GM12873 (cell line): ENCODE results near the gene RTN4R.

Experiments
- TF ChIP-seq, protein P1 (sequence below): IDR thresholded peaks from 2 replicates; pipeline ENCODE4 v1.5.1; 2012; ENCODE audit warnings: low read depth, mild to moderate bottlenecking, moderate library complexity, low read length, control low read depth; ENCODE audit not compliant: insufficient read depth; ENCODE audit errors: missing control alignments

RTN4R gene

DNA sequence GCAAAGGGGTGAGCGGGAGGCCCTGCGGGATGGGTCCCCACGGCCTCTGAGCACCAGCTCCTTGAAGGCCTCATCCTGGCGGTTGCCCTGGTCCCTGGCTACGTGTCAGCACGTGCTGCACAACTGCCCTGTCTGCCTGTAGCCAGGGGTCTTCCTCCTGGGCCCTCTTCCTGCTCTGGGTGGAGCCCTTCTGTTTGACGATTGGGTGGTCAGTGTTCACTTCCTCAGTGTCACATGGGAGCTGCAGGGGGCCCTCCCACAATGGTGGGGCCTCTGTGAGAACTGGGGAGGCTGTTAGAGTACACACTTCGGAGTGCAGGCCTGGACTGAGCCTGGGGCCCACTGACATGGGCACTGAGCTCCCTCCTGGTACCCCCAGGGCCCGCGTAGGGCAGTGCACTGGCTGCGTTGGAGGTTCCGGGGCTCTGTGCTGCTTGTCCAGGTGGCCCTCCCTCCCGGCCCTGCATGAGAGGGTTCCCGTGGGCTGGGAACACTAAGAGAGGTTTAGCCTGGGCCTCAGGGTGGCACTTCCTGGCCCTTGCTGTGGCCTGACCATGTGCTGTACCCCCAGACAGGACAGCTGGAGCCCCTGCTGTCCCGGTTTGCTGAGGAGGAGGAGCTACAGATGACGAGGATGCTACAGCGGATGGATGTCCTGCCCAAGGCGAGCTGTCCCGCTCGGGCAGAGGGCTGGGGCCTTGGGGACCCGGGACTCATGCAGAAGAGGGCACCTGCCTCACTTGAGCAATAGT lies 38.0 kb upstream of the RTN4R start:
- TF ChIP-seq, protein P1, sequence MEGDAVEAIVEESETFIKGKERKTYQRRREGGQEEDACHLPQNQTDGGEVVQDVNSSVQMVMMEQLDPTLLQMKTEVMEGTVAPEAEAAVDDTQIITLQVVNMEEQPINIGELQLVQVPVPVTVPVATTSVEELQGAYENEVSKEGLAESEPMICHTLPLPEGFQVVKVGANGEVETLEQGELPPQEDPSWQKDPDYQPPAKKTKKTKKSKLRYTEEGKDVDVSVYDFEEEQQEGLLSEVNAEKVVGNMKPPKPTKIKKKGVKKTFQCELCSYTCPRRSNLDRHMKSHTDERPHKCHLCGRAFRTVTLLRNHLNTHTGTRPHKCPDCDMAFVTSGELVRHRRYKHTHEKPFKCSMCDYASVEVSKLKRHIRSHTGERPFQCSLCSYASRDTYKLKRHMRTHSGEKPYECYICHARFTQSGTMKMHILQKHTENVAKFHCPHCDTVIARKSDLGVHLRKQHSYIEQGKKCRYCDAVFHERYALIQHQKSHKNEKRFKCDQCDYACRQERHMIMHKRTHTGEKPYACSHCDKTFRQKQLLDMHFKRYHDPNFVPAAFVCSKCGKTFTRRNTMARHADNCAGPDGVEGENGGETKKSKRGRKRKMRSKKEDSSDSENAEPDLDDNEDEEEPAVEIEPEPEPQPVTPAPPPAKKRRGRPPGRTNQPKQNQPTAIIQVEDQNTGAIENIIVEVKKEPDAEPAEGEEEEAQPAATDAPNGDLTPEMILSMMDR, result no peak

DNA sequence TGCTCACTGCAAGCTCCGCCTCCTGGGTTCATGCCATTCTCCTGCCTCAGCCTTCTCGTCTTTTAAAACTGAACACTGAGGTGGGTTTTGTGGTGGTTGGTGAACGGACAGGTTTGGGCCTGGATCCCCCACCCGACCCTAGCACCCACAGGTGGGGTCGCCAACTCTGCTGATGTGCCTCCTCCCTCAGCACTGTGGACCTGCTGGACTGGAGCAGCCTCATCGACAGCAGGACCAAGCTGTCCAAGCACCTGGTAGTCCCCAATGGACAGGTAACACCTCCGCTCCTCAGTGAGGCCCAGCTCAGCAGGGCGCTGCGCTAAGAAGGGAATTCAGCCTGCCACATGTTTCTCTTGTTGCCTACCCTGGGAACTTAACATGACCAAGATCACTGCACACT lies 36.5 kb upstream of the RTN4R start:
- TF ChIP-seq, protein P1, result no peak

- TF ChIP-seq, protein P1, result no peak
Observed at GRCh38 chr22:20302438-20303228, 34.5 kb upstream of the RTN4R start.

GRCh38 chr22:20299746-20300136 lies 31.6 kb upstream of the RTN4R start:
- TF ChIP-seq, protein P1, result no peak

DNA sequence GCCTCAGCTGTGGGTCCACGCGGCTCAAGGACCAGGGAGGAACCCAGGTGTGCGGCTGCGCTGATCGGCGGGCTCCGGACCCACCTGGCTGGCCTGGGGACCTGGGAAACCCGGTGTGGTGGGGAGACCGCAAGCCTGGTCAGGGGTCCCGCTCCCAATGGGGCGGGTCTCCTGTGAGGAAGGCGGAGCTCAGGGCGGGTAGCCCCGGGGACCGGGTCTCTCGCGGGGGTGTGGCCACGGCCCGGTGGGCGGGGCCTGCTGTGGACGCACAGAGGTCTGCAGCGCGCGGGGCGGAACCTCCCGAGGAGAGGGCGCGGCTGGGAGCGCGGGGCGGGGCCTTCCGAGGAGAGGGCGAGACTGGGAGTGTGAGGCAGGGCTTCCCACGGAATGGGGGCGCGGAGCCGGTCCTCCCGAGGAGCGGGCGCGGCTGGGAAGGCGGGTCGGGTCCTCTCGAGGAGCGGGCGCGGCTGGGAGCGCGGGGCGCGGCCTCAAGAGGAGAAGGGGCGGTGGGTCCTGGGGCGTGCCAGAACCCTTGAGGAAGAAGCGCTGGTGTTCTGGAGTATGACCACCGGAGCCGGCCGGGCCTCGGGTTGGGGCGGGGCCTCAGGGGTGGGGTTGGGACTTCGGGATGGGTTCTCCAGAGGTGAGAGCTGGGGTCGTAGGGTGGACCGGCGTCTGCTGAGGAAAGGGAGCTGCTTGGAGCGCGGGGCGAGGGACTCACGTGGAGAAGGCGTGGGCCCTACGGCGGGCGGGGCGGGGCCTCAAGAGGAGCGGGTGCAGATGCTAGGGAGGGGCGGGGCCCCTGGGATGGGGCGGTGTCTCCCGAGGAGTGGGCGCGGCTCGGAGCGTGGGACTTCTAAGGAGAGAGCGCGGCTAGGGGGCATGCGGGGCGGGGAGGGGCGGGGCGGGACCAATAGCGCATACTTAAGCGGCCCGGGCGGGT lies 31.0 kb upstream of the RTN4R start:
- TF ChIP-seq, protein P1, result no peak

GRCh38 chr22:20298110-20298802 lies 30.1 kb upstream of the RTN4R start:
- TF ChIP-seq, protein P1, result no peak
